Calu3 (cell line): ENCODE measurements around the gene GREB1L. TPM values are rescaled to one million over a fixed set of nuclear protein-coding genes. Genes with fewer than 3 reads are reported as not detected.

Experiments
- BruUV-seq: library from RNA; stranded (reverse); fragments of 400-500 nt; replicated peaks from 2 replicates; lab custom pipeline; 2021; lab: Mats Ljungman, UMichigan
- CTCF ChIA-PET: fragments of 300-600 bp; sonication (Branson Sonifier 250); formaldehyde crosslinking; loops from one replicate; lab custom pipeline; 2022; ENCODE audit warnings: antibody characterized with exemption; lab: Charles Lee
- DNase-seq: peaks from one replicate; pipeline ENCODE4 v3.0.0; 2022
- H3K27ac Mint-ChIP-seq: one replicate; pipeline ENCODE4 v1.8.0; 2022; ENCODE audit warnings: mixed read lengths; ENCODE audit not compliant: unreplicated experiment
- H3K27me3 Mint-ChIP-seq: one replicate; pipeline ENCODE4 v1.8.0; 2022; ENCODE audit warnings: mixed read lengths; ENCODE audit not compliant: unreplicated experiment
- H3K36me3 Mint-ChIP-seq: one replicate; pipeline ENCODE4 v1.8.0; 2022; ENCODE audit warnings: mild to moderate bottlenecking, moderate library complexity, mixed read lengths; ENCODE audit not compliant: insufficient read depth, unreplicated experiment
- H3K4me1 Mint-ChIP-seq: one replicate; pipeline ENCODE4 v1.8.0; 2022; ENCODE audit warnings: mild to moderate bottlenecking, low read depth, mixed read lengths; ENCODE audit not compliant: unreplicated experiment
- H3K4me3 Mint-ChIP-seq: one replicate; pipeline ENCODE4 v1.8.0; 2022; ENCODE audit warnings: mild to moderate bottlenecking, low read depth, moderate library complexity, mixed read lengths; ENCODE audit not compliant: unreplicated experiment
- H3K9me3 Mint-ChIP-seq: one replicate; pipeline ENCODE4 v1.8.0; 2022; ENCODE audit warnings: low read depth, mixed read lengths; ENCODE audit not compliant: unreplicated experiment
- intact Hi-C: fragments of 100-400 bp; cut with micrococcal nuclease; formaldehyde crosslinking; loops from one replicate; pipeline ENCODE4 v1.10.0; 2022; ENCODE audit not compliant: unreplicated experiment
- total RNA-seq: library from RNA; stranded (reverse); gene quantifications from 2 replicates; pipeline ENCODE4 v1.2.3, GENCODE V29; 2022
- TF ChIP-seq, protein P1 (sequence below): fragments of 200-600 bp; IDR thresholded peaks from one replicate; pipeline ENCODE4 v1.8.0; 2022; ENCODE audit warnings: antibody characterized with exemption; ENCODE audit not compliant: unreplicated experiment

Gene GREB1L
- total RNA-seq, 1 experiment from 2014 or later: 3.8 TPM

DNA sequence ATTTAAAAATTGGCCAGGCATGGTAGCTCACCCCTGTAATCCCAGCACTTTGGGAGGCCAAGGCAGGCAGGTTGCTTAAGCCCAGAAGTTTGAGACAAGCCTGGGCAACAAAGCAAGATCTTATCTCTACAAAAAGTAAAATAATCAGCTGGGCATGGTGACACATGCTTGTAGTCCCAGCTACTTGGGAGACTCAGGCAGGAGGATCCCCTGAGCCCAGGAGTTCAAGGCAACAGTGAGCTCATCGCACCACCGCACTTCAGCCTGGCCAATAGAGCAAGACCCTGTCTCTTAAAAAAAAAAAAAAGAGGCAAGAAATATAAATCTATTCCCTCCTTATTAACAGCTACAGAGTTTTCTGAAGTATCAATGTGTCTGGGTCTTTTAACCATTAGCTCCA, 306.6 kb downstream of the GREB1L start:
- Mint-ChIP-seq H3K27me3 (no peaks in the 10 kb centered on the region), H3K4me1 (no peaks in the 10 kb centered on the region), H3K36me3 (peaks cover 19% of the 10 kb centered on the region), H3K4me3 (no peak overlapping the region), H3K9me3 (no peaks in the 10 kb centered on the region), H3K27ac (no peak overlapping the region)
- no TSS peak for BruUV-seq
- DNase-seq: no peak
- CTCF ChIA-PET: no interaction called here
- TF ChIP-seq, protein P1, sequence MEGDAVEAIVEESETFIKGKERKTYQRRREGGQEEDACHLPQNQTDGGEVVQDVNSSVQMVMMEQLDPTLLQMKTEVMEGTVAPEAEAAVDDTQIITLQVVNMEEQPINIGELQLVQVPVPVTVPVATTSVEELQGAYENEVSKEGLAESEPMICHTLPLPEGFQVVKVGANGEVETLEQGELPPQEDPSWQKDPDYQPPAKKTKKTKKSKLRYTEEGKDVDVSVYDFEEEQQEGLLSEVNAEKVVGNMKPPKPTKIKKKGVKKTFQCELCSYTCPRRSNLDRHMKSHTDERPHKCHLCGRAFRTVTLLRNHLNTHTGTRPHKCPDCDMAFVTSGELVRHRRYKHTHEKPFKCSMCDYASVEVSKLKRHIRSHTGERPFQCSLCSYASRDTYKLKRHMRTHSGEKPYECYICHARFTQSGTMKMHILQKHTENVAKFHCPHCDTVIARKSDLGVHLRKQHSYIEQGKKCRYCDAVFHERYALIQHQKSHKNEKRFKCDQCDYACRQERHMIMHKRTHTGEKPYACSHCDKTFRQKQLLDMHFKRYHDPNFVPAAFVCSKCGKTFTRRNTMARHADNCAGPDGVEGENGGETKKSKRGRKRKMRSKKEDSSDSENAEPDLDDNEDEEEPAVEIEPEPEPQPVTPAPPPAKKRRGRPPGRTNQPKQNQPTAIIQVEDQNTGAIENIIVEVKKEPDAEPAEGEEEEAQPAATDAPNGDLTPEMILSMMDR: no peak
- intact Hi-C loops: loop anchor here (10.0 kb wide), 1 partner anchor 266 kb away; no protein-coding TSS in a partner anchor

DNA sequence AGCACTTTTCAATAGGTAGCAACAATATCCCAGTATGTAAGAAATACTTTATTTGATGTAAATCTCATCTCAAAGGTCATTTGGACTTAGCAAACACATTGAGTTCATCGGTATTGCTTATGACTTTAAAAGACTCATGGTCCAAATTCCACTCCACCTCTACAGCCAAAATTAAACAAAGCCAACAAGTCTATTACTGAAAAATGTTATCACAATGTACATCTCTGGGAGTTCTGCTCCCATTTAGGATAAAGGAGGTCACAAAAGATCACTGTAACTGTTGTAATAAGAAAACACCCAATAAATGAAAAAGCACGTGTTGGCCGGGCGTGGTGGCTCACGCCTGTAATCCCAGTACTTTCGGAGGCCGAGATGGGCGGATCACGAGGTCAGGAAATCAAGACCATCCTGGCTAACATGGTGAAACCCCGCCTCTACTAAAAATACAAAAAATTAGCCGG, 308.5 kb downstream of the GREB1L start:
- Mint-ChIP-seq H3K27ac (no peak overlapping the region), H3K27me3 (no peaks in the 10 kb centered on the region), H3K4me3 (no peak overlapping the region), H3K9me3 (no peaks in the 10 kb centered on the region), H3K4me1 (no peaks in the 10 kb centered on the region), H3K36me3 (peaks cover 23% of the 10 kb centered on the region)
- CTCF ChIA-PET: no interaction called here
- intact Hi-C loops: loop anchor here (10.0 kb wide), 1 partner anchor 56 kb away; no protein-coding TSS in a partner anchor
- BruUV-seq: no TSS peak
- TF ChIP-seq, protein P1: no peak
- DNase-seq: no peak

DNA sequence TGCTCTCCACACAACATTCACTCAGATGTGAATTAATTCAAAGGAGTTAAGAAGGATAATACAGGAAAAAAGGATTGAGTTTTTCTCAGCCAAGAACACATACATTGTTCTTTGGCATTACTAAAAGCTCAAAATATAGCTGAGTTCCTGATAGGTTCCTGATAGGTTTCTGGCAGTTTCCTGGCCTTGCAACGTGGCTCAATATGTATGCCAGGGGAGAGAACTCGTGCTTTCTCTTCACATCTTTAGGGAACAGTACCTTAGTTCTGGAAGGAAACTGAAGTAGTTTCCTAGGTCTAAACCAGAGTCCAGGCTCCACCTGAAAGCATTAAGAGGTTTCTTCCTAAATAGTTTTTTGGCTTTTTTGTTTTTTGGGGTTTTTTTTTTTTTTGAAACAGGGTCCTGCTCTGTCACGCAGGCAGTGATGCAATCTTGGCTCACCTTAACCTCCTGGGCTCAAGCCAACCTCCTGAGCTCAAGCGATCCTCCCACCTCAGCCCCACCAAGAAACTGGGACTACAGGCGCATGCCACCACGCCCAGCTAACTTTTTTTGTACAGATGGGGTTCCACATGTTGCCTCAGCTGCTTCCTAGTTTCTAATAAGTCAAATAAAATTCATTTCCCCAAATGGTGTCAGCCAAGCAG, 315.7 kb downstream of the GREB1L start:
- no peak overlapping the region for H3K27ac Mint-ChIP-seq
- no peaks in the 10 kb centered on the region for H3K4me1 Mint-ChIP-seq
- no peaks in the 10 kb centered on the region for H3K9me3 Mint-ChIP-seq
- TF ChIP-seq, protein P1: no peak
- intact Hi-C loops: loop anchor here (10.0 kb wide), 1 partner anchor 63 kb away; no protein-coding TSS in a partner anchor
- no peaks in the 10 kb centered on the region for H3K27me3 Mint-ChIP-seq
- peaks cover 34% of the 10 kb centered on the region for H3K36me3 Mint-ChIP-seq
- CTCF ChIA-PET: no interaction called here
- H3K4me3 Mint-ChIP-seq: no peak overlapping the region
- BruUV-seq: no TSS peak
- DNase-seq: no peak

DNA sequence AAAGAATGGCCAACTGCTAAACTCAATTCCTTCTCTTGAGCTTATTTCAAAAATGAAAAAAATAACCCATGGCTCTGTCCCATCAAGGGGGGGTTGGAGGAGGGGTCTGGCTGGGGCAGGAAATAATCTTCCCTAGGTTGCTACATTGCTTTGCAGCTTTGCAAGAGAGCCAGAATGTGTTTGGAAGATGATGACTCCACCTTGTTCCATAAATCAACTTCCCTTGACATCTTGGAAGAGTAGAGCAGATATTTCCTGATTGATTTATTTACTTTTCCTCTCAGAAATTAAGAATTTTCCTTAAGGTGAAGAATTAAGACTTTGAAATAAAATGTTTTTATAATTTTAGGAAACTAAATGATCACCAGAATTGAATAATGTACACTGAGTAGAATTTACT, 317.2 kb downstream of the GREB1L start:
- BruUV-seq: no TSS peak
- Mint-ChIP-seq H3K36me3 (peaks cover 34% of the 10 kb centered on the region), H3K4me3 (no peak overlapping the region), H3K4me1 (no peaks in the 10 kb centered on the region), H3K9me3 (no peaks in the 10 kb centered on the region), H3K27ac (no peak overlapping the region), H3K27me3 (no peaks in the 10 kb centered on the region)
- TF ChIP-seq, protein P1: no peak
- no peak for DNase-seq
- CTCF ChIA-PET: no interaction called here
- intact Hi-C loops: loop anchor here (10.0 kb wide), 1 partner anchor 64 kb away; no protein-coding TSS in a partner anchor
